Measurements from ENCODE around the gene MOB4. TPM values are rescaled to one million over a fixed set of nuclear protein-coding genes. Genes with fewer than 3 reads are reported as not detected.

MOB4 gene
- total and polyA plus RNA-seq, 10 of the 15 experiments (the other 5 are each of a cell fraction or from before 2014, with no cell fraction given) = 13.5 to 44.2 (median 32.4) TPM

- TF ChIP-seq ELK1 (IDR thresholded peaks at IDR 0.05; ENCODE audit: low read depth, low read length) (no peak), HDAC6 (IDR thresholded peaks at IDR 0.05; ENCODE audit: unreplicated experiment) (no peak), NR2F1 (conservative IDR thresholded peaks at IDR 0.05) (no peak), MAX (IDR thresholded peaks at IDR 0.05; ENCODE audit: low read depth, low read length) (no peak), BCL3 (IDR thresholded peaks at IDR 0.05; ENCODE audit: borderline replicate concordance, insufficient read depth, low read depth, low read length, poor library complexity, severe bottlenecking) (no peak), MLLT1 (IDR thresholded peaks at IDR 0.05) (no peak), IKZF1 (conservative IDR thresholded peaks at IDR 0.05) (no peak), CEBPB (IDR thresholded peaks at IDR 0.05; ENCODE audit: borderline replicate concordance in 1 of 2, low read depth in 2 of 2, low read length in 2 of 2) (no peak)
Measured at GRCh38 chr2:197497326-197497725, 18.5 kb upstream of the MOB4 start (continued).
